Measurements from ENCODE around the gene CREB5. TPM values are rescaled to one million over a fixed set of nuclear protein-coding genes. Genes with fewer than 3 reads are reported as not detected.

The CREB5 gene
- total RNA-seq, 6 donors from 2014 or later, result 8.3 to 34.6 (median 15.3) TPM

- TF ChIP-seq POLR2A (IDR thresholded peaks at IDR 0.05), result no peak
- DNase-seq (no peak), ATAC-seq (ENCODE audit: low FRiP score in 2 of 2) (no peak)
- Histone ChIP-seq H3K9me3 (no peaks in the 10 kb centered on the region), H3K36me3 (no peaks in the 10 kb centered on the region), H3K4me3 (no peak overlapping the region), H3K4me1 (no peaks in the 10 kb centered on the region), H3K27ac (no peak overlapping the region), H3K27me3 (no peaks in the 10 kb centered on the region)
- 85 to 89% methylated on average over 3 to 4 of the region's 4 CpGs for WGBS, 2 donors
These were observed 11.7 kb downstream of the CREB5 start for GRCh38 chr7:28423918-28424514.

GRCh38 chr7:28425496-28425895 lies 13.2 kb downstream of the CREB5 start:
- Histone ChIP-seq H3K36me3 (no peaks in the 10 kb centered on the region), H3K4me3 (no peak overlapping the region), H3K27ac (no peak overlapping the region), H3K27me3 (no peaks in the 10 kb centered on the region), H3K9me3 (no peaks in the 10 kb centered on the region), H3K4me1 (no peaks in the 10 kb centered on the region)
- DNase-seq (no peak), ATAC-seq (ENCODE audit: low FRiP score in 2 of 2) (no peak)
- 100% methylated on average over 1 of the region's 1 CpG for WGBS, 2 donors
- TF ChIP-seq POLR2AphosphoS5 (IDR thresholded peaks at IDR 0.05) (no peak), CTCF (IDR thresholded peaks at IDR 0.05) (no peak), POLR2A (IDR thresholded peaks at IDR 0.05) (no peak), EP300 (IDR thresholded peaks at IDR 0.05) (no peak)

- no peak overlapping the region for H3K27ac ChIP-seq
These were observed 14.9 kb downstream of the CREB5 start for GRCh38 chr7:28427236-28427635.

GRCh38 chr7:28430616-28431015 lies 18.3 kb downstream of the CREB5 start:
- no peaks in the 10 kb centered on the region for H3K9me3 ChIP-seq
- no peak for TF ChIP-seq CTCF (IDR thresholded peaks at IDR 0.05)
- no peak for TF ChIP-seq POLR2AphosphoS5 (IDR thresholded peaks at IDR 0.05)
- no peak for TF ChIP-seq POLR2A (IDR thresholded peaks at IDR 0.05)
- TF ChIP-seq EP300 (IDR thresholded peaks at IDR 0.05), result no peak
- 100% methylated on average over 1 of the region's 1 CpG for WGBS, 2 donors

More at GRCh38 chr7:28427236-28427635, 14.9 kb downstream of the CREB5 start:
- no peak overlapping the region for H3K4me3 ChIP-seq
- 57 to 72% methylated on average over 4 of the region's 4 CpGs for WGBS, 2 donors
- H3K9me3 ChIP-seq, result no peaks in the 10 kb centered on the region
- ATAC-seq (ENCODE audit: low FRiP score in 2 of 2) (no peak), DNase-seq (no peak)
- no peaks in the 10 kb centered on the region for H3K4me1 ChIP-seq
- no peaks in the 10 kb centered on the region for H3K36me3 ChIP-seq
- TF ChIP-seq CTCF (IDR thresholded peaks at IDR 0.05) (no peak), POLR2AphosphoS5 (IDR thresholded peaks at IDR 0.05) (no peak), EP300 (IDR thresholded peaks at IDR 0.05) (no peak)
- H3K27me3 ChIP-seq, result no peaks in the 10 kb centered on the region

GRCh38 chr7:28432105-28432504 lies 19.8 kb downstream of the CREB5 start:
- no peak overlapping the region for H3K27ac ChIP-seq
- DNase-seq (no peak), ATAC-seq (ENCODE audit: low FRiP score in 2 of 2) (peak in 1 of 2 donors; percentile 84)
- TF ChIP-seq EP300 (IDR thresholded peaks at IDR 0.05), result no peak
- no peak for TF ChIP-seq CTCF (IDR thresholded peaks at IDR 0.05)
- no peak for TF ChIP-seq POLR2AphosphoS5 (IDR thresholded peaks at IDR 0.05)
- TF ChIP-seq POLR2A (IDR thresholded peaks at IDR 0.05), result no peak
- H3K4me1 ChIP-seq, result no peaks in the 10 kb centered on the region
- H3K4me3 ChIP-seq, result no peak overlapping the region
- WGBS, 2 donors, result 86 to 92% methylated on average over 7 of the region's 7 CpGs
- H3K9me3 ChIP-seq, result no peaks in the 10 kb centered on the region
- H3K36me3 ChIP-seq, result no peaks in the 10 kb centered on the region
- H3K27me3 ChIP-seq, result no peaks in the 10 kb centered on the region

More at GRCh38 chr7:28430616-28431015, 18.3 kb downstream of the CREB5 start:
- Histone ChIP-seq H3K27ac (no peak overlapping the region), H3K4me3 (no peak overlapping the region), H3K27me3 (no peaks in the 10 kb centered on the region), H3K36me3 (no peaks in the 10 kb centered on the region), H3K4me1 (no peaks in the 10 kb centered on the region)
- DNase-seq, result no peak
- no peak for ATAC-seq (ENCODE audit: low FRiP score in 2 of 2)
